SU-DHL-6 (cell line): Measurements from ENCODE around the gene DYNC2H1.

Experiments
- H2AFZ ChIP-seq: fragments of 200-600 bp; sonication (generic); 2 replicates; pipeline ENCODE4 v1.6.1; 2014; ENCODE audit warnings: low read depth, mild to moderate bottlenecking, moderate library complexity, mixed read lengths, antibody characterized with exemption, low read length; ENCODE audit not compliant: severe bottlenecking
- H3F3A ChIP-seq: fragments of 200-600 bp; shearing (Covaris generic); 2 replicates; pipeline ENCODE4 v1.6.0; 2016; ENCODE audit warnings: antibody characterized with exemption, mild to moderate bottlenecking; ENCODE audit not compliant: insufficient read depth
- H3K27ac ChIP-seq: fragments of 200-600 bp; sonication (generic); 2 replicates; pipeline ENCODE4 v1.5.1; 2016; ENCODE audit warnings: low read depth, mild to moderate bottlenecking, low read length, moderate library complexity, mixed read lengths
- H3K27me3 ChIP-seq: fragments of 200-600 bp; sonication (generic), shearing (Covaris generic); 2 replicates; pipeline ENCODE4 v1.6.0; 2014; ENCODE audit warnings: mild to moderate bottlenecking, low read length
- H3K36me3 ChIP-seq: fragments of 200-600 bp; sonication (generic); 2 replicates; pipeline ENCODE4 v1.6.1; 2014; ENCODE audit warnings: mild to moderate bottlenecking, low read length, mixed read lengths
- H3K4me2 ChIP-seq: fragments of 300-600, 200-600 bp; shearing (Covaris generic), sonication (generic); 2 replicates; pipeline ENCODE4 v1.6.0; 2014; ENCODE audit warnings: low read length, low read depth, mild to moderate bottlenecking; ENCODE audit not compliant: poor library complexity, severe bottlenecking
- H3K4me3 ChIP-seq: fragments of 200-600 bp; sonication (generic); 2 replicates; pipeline ENCODE4 v1.5.1; 2014; ENCODE audit warnings: antibody characterized with exemption, low read length, mild to moderate bottlenecking, mixed read lengths; ENCODE audit not compliant: insufficient read depth, poor library complexity, severe bottlenecking
- H3K79me2 ChIP-seq: fragments of 200-600 bp; sonication (generic); 2 replicates; pipeline ENCODE4 v1.6.1; 2014; ENCODE audit warnings: mild to moderate bottlenecking, low read length, moderate library complexity; ENCODE audit not compliant: insufficient read depth
- H3K9ac ChIP-seq: fragments of 200-600 bp; sonication (generic); 2 replicates; pipeline ENCODE4 v1.7.0; 2014; ENCODE audit warnings: mild to moderate bottlenecking, low read length
- H3K9me2 ChIP-seq: fragments of 200-600 bp; sonication (generic); replicated peaks from 2 replicates; pipeline ENCODE4 v1.6.1; 2014; ENCODE audit warnings: low read length; ENCODE audit not compliant: insufficient read depth
- H3K9me3 ChIP-seq: fragments of 200-600 bp; sonication (generic); 2 replicates; pipeline ENCODE4 v1.6.1; 2014; ENCODE audit warnings: low read length, mixed read lengths; ENCODE audit not compliant: insufficient read depth
- H4K20me1 ChIP-seq: fragments of 200-600 bp; sonication (generic); 2 replicates; pipeline ENCODE4 v1.6.1; 2014; ENCODE audit warnings: low read depth, mild to moderate bottlenecking, antibody characterized with exemption, low read length, moderate library complexity, mixed read lengths
- EZH2phosphoT487 ChIP-seq: fragments of 200-600 bp; sonication (generic), shearing (Covaris generic); conservative IDR thresholded peaks from 2 replicates; pipeline ENCODE4 v1.6.1; 2018; ENCODE audit warnings: mild to moderate bottlenecking, antibody characterized with exemption, low read length, moderate library complexity, mixed read lengths
- TF ChIP-seq, protein P1 (sequence below): fragments of 200-600 bp; sonication (generic); IDR thresholded peaks from one replicate; pipeline ENCODE4 v1.5.1; 2017; ENCODE audit warnings: antibody characterized with exemption, mild to moderate bottlenecking, low read length, moderate library complexity; ENCODE audit not compliant: insufficient read depth, poor library complexity, severe bottlenecking

DYNC2H1 gene

GRCh38 chr11:103380031-103380430 lies 270.8 kb downstream of the DYNC2H1 start:
- H3K9me3 ChIP-seq: no peaks in the 10 kb centered on the region
- no peaks in the 10 kb centered on the region for H3K9me2 ChIP-seq
- H3K27me3 ChIP-seq: no peaks in the 10 kb centered on the region
- no peak overlapping the region for H3K9ac ChIP-seq
- TF ChIP-seq, protein P1, sequence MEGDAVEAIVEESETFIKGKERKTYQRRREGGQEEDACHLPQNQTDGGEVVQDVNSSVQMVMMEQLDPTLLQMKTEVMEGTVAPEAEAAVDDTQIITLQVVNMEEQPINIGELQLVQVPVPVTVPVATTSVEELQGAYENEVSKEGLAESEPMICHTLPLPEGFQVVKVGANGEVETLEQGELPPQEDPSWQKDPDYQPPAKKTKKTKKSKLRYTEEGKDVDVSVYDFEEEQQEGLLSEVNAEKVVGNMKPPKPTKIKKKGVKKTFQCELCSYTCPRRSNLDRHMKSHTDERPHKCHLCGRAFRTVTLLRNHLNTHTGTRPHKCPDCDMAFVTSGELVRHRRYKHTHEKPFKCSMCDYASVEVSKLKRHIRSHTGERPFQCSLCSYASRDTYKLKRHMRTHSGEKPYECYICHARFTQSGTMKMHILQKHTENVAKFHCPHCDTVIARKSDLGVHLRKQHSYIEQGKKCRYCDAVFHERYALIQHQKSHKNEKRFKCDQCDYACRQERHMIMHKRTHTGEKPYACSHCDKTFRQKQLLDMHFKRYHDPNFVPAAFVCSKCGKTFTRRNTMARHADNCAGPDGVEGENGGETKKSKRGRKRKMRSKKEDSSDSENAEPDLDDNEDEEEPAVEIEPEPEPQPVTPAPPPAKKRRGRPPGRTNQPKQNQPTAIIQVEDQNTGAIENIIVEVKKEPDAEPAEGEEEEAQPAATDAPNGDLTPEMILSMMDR: no peak
- no peak for TF ChIP-seq EZH2phosphoT487
- H3K4me2 ChIP-seq: no peak overlapping the region
- H4K20me1 ChIP-seq: no peaks in the 10 kb centered on the region
- H2AFZ ChIP-seq: no peak overlapping the region
- no peak overlapping the region for H3K4me3 ChIP-seq
- H3F3A ChIP-seq: no peaks in the 10 kb centered on the region
- no peaks in the 10 kb centered on the region for H3K36me3 ChIP-seq
- H3K27ac ChIP-seq: no peak overlapping the region
- H3K79me2 ChIP-seq: no peaks in the 10 kb centered on the region

- no peaks in the 10 kb centered on the region for H3K27me3 ChIP-seq
- H3K9me3 ChIP-seq: no peaks in the 10 kb centered on the region
- H3K4me3 ChIP-seq: no peak overlapping the region
- no peaks in the 10 kb centered on the region for H3K9me2 ChIP-seq
- no peaks in the 10 kb centered on the region for H3K36me3 ChIP-seq
- H3K27ac ChIP-seq: no peak overlapping the region
- no peaks in the 10 kb centered on the region for H3F3A ChIP-seq
- H3K79me2 ChIP-seq: no peaks in the 10 kb centered on the region
- H3K9ac ChIP-seq: no peak overlapping the region
- H4K20me1 ChIP-seq: no peaks in the 10 kb centered on the region
- H3K4me2 ChIP-seq: no peak overlapping the region
- TF ChIP-seq EZH2phosphoT487: no peak
- TF ChIP-seq, protein P1: no peak
- H2AFZ ChIP-seq: no peak overlapping the region
These were observed 275.4 kb downstream of the DYNC2H1 start for GRCh38 chr11:103384652-103385051.

- H4K20me1 ChIP-seq: no peaks in the 10 kb centered on the region
- no peak overlapping the region for H3K9ac ChIP-seq
- no peaks in the 10 kb centered on the region for H3K36me3 ChIP-seq
- no peaks in the 10 kb centered on the region for H3K9me3 ChIP-seq
- no peaks in the 10 kb centered on the region for H3K27me3 ChIP-seq
- H3F3A ChIP-seq: no peaks in the 10 kb centered on the region
- no peak overlapping the region for H3K27ac ChIP-seq
- H3K4me2 ChIP-seq: no peak overlapping the region
- H2AFZ ChIP-seq: no peak overlapping the region
- TF ChIP-seq, protein P1: no peak
- TF ChIP-seq EZH2phosphoT487: no peak
- no peaks in the 10 kb centered on the region for H3K79me2 ChIP-seq
- H3K9me2 ChIP-seq: no peaks in the 10 kb centered on the region
- H3K4me3 ChIP-seq: no peak overlapping the region
These were observed 286.4 kb downstream of the DYNC2H1 start for GRCh38 chr11:103395612-103396011.
